ENCODE results near the gene HES6. TPM values are rescaled to one million over a fixed set of nuclear protein-coding genes. Genes with fewer than 3 reads are reported as not detected.

HES6 gene
- total and polyA plus RNA-seq, 2 of the 8 experiments (the other 6 are each of a cell fraction or from before 2014, with no cell fraction given) = 32.6 to 36.3 TPM

GRCh38 chr2:238254095-238254723 is 14.4 kb upstream of the HES6 start:
- TF ChIP-seq TBP (IDR thresholded peaks at IDR 0.05; ENCODE audit: low read depth, low read length) (no peak), FOSL1 (IDR thresholded peaks at IDR 0.05; ENCODE audit: insufficient read depth, low read depth, low read length) (no peak), ZNF274 (IDR thresholded peaks at IDR 0.05; ENCODE audit: borderline replicate concordance, extremely low read depth, low read length) (no peak)
- H2BK20ac ChIP-seq (ENCODE audit: low read length) = no peak overlapping the region
- no peak overlapping the region for H3K4me2 ChIP-seq (ENCODE audit: insufficient read depth in 1 of 2, low read depth in 2 of 2, low read length in 2 of 2)
- no peaks in the 10 kb centered on the region; a peak in 1 of 7 replicates for H3K4me1 ChIP-seq (replicated peaks in 1 of 4; ENCODE audit: control insufficient read depth in 3 of 4, insufficient read depth in 4 of 4, low read length in 3 of 4)
- no peaks in the 10 kb centered on the region for H3K79me1 ChIP-seq (ENCODE audit: low read depth, low read length)
- H3K14ac ChIP-seq (ENCODE audit: insufficient read length) = no peak overlapping the region
- no peak overlapping the region for H2BK5ac ChIP-seq (ENCODE audit: low read depth, low read length)
- DNase-seq (ENCODE audit: low read depth in 1 of 2, low spot score in 2 of 2) = no peak
- ChIA-PET POLR2A (ENCODE audit: partially characterized antibody) (interaction anchor here (2.0 kb wide), 1 partner anchor 14 kb away, joined by 5 read pairs; the partner anchor contains the start of gene HES6), CTCF (ENCODE audit: partially characterized antibody) (interaction anchor here (0.9 to 17.1 kb wide), 6 partner anchors 5 to 31 kb away, joined by 3 to 298 read pairs (median 110); no protein-coding TSS in a partner anchor)
- H3K4ac ChIP-seq (replicated peaks; ENCODE audit: insufficient read length, low read depth, low read length) = no peak overlapping the region
- no peak overlapping the region for H4K8ac ChIP-seq (ENCODE audit: extremely low read depth, insufficient read depth, low read length)
- no peak overlapping the region for H3K9ac ChIP-seq (replicated peaks in 1 of 4; ENCODE audit: extremely low read depth in 1 of 4, low read depth in 3 of 4, low read length in 3 of 4)
- H3K4me3 ChIP-seq (ENCODE audit: extremely low read depth in 1 of 4, insufficient read depth in 2 of 4, low read depth in 3 of 4, low read length in 4 of 4) = no peak overlapping the region
- no peaks in the 10 kb centered on the region for H3K23me2 ChIP-seq (ENCODE audit: low read depth, low read length)
- peaks cover 0 to 3% (median 0%) of the 10 kb centered on the region in 4 experiments; a peak in 3 of 8 replicates for H3K36me3 ChIP-seq (ENCODE audit: control insufficient read depth in 2 of 4, insufficient read depth in 4 of 4, low read length in 3 of 4)
- H4K5ac ChIP-seq (ENCODE audit: insufficient read length, low read depth, low read length) = no peak overlapping the region
- H4K20me1 ChIP-seq (replicated peaks in 1 of 2; ENCODE audit: control insufficient read depth in 1 of 2, insufficient read depth in 2 of 2, low read length in 2 of 2) = peaks cover 0 to 3% of the 10 kb centered on the region in 2 experiments
- no peak overlapping the region for H2AK5ac ChIP-seq (ENCODE audit: low read depth, low read length)
- no peak overlapping the region for H3K27ac ChIP-seq (ENCODE audit: low read depth, low read length)
- H3K23ac ChIP-seq (ENCODE audit: insufficient read length) = no peak overlapping the region
- H3K27me3 ChIP-seq (replicated peaks in 1 of 4; ENCODE audit: control insufficient read depth in 3 of 4, extremely low read depth in 1 of 4, insufficient read depth in 3 of 4, low read length in 3 of 4) = no peaks in the 10 kb centered on the region
- H4K91ac ChIP-seq (replicated peaks; ENCODE audit: insufficient read length, low read length) = no peak overlapping the region
- no peak for FAIRE-seq
- WGBS, 2 experiments (ENCODE audit: extremely low coverage in 1 of 2, insufficient coverage in 1 of 2, insufficient read length in 1 of 2, insufficient replicate concordance in 2 of 2, low coverage in 1 of 2, low lambda C conversion rate in 2 of 2, missing lambda C conversion rate in 1 of 2) = 91% methylated on average over 4 of the region's 4 CpGs; no CpG with 5 or more reads in 1 of the 2 experiments
- H2BK120ac ChIP-seq (replicated peaks; ENCODE audit: low read depth, low read length) = no peak overlapping the region
- no peaks in the 10 kb centered on the region for H3K9me3 ChIP-seq (ENCODE audit: insufficient read depth in 2 of 2, low read depth in 1 of 2, low read length in 1 of 2)
- H2AFZ ChIP-seq (ENCODE audit: low read length) = no peak overlapping the region
- no peak overlapping the region for H2BK15ac ChIP-seq (ENCODE audit: low read length)
- no peak overlapping the region for H2BK12ac ChIP-seq (ENCODE audit: low read depth, low read length)
- H3K18ac ChIP-seq (ENCODE audit: extremely low read depth, low read length) = no peak overlapping the region
- no peak overlapping the region for H3K56ac ChIP-seq (replicated peaks; ENCODE audit: insufficient read length, low read depth, low read length)
- no peaks in the 10 kb centered on the region for H3K79me2 ChIP-seq (ENCODE audit: control insufficient read depth in 1 of 2, insufficient read depth in 2 of 2, low read length in 2 of 2)
